ENCODE data around the gene BEAN1.

The BEAN1 gene

GRCh38 chr16:66426112-66427035 lies 721 bp upstream of the BEAN1 start:
- Histone ChIP-seq H3K4me3 (ENCODE audit: low read depth in 1 of 2, low read length in 2 of 2) (peak overlapping the region in 1 of 2 donors; percentile 1), H3K27ac (ENCODE audit: low read depth, low read length) (no peak overlapping the region), H3K27me3 (ENCODE audit: control insufficient read depth in 1 of 2, insufficient read depth in 2 of 2, low read length in 2 of 2) (peaks cover 22 to 45% of the 10 kb centered on the region in 2 donors), H3K9me3 (ENCODE audit: low read length) (no peaks in the 10 kb centered on the region), H3K4me1 (ENCODE audit: insufficient read depth, low read length) (peaks cover 4% of the 10 kb centered on the region), H3K36me3 (ENCODE audit: insufficient read depth, low read length) (no peaks in the 10 kb centered on the region), H3K9ac (ENCODE audit: low read length) (no peak overlapping the region)

DNA sequence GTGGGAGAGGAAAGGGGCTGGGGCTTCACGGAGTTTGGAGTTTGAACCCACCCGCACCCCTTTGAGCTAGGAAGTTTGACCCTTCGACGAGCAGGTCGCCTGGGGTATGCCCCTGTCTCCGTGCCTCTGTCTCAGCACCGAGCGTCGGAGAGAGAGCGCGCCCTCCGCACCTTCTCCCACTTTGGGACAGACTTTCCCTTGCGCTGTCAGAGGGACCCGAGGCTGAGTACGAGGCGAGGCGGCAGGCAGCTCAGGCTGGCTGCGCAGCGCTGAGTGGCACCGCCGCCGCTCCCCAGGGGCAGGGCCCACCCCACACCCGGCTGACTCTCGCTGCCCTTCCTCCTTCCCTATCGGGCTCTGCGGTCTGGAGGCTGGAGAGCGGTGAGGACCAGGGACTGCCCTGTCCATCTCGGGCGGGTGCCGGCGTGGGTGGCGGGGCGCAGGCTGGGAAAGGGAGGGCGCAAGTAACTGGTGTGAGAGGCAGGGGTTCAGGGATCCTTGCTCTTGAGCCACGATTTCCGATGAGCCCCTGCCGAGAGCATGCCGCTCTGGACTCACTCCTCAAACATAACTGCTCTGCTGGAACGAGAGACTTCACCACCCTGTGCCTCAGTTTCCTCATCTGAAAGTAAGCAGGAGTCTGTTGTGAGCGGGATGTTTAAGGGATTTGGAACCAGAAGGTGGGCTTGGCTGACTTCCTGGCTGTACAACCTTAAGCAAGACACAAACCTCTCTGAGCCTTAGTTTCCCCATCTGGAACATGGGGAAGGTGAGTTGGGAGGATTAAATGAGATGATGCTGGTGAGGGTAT lies 981 bp downstream of the BEAN1 start:
- peaks cover 22 to 50% of the 10 kb centered on the region in 2 donors for H3K27me3 ChIP-seq (ENCODE audit: control insufficient read depth in 1 of 2, insufficient read depth in 2 of 2, low read length in 2 of 2)
- H3K4me3 ChIP-seq (ENCODE audit: low read depth in 1 of 2, low read length in 2 of 2), result peak overlapping the region in 1 of 2 donors; percentile 47
- H3K36me3 ChIP-seq (ENCODE audit: insufficient read depth, low read length), result no peaks in the 10 kb centered on the region
- H3K4me1 ChIP-seq (ENCODE audit: insufficient read depth, low read length), result peaks cover 4% of the 10 kb centered on the region
- no peak overlapping the region for H3K27ac ChIP-seq (ENCODE audit: low read depth, low read length)
- H3K9ac ChIP-seq (ENCODE audit: low read length), result no peak overlapping the region
- H3K9me3 ChIP-seq (ENCODE audit: low read length), result no peaks in the 10 kb centered on the region

DNA sequence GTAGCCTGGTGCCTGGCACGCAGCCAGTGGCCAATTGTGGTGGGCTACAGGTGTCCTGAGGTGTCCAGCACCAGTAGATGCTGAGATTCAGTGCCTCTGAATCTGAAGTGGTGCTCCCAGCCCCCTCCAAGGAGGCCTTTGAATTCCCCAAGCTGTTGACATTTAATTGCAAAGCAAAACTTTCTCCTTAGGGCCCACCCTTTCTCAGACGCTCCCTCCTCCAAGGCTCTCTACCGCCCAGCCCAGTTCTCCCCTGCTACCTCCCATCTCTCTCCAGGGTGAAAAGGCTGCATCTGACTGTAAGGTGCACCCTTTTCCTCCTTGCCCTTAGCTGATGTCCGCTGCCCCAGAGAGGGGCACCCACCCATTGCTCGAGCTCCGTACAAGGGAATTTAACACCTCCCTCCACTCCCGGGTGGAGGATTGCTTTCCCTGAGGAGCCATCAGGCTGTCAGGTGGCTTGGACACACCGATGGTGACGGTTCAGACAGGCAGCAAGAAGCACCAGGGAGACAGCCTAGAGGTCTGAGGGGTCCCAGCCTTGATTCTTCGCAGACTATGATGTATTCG lies 1.7 kb downstream of the BEAN1 start:
- H3K27ac ChIP-seq (ENCODE audit: low read depth, low read length), result no peak overlapping the region
- no peaks in the 10 kb centered on the region for H3K9me3 ChIP-seq (ENCODE audit: low read length)
- H3K36me3 ChIP-seq (ENCODE audit: insufficient read depth, low read length), result no peaks in the 10 kb centered on the region
- H3K9ac ChIP-seq (ENCODE audit: low read length), result no peak overlapping the region
- H3K27me3 ChIP-seq (ENCODE audit: control insufficient read depth in 1 of 2, insufficient read depth in 2 of 2, low read length in 2 of 2), result peaks cover 22 to 50% of the 10 kb centered on the region in 2 donors
- no peak overlapping the region for H3K4me3 ChIP-seq (ENCODE audit: low read depth in 1 of 2, low read length in 2 of 2)
- peaks cover 4% of the 10 kb centered on the region for H3K4me1 ChIP-seq (ENCODE audit: insufficient read depth, low read length)

DNA sequence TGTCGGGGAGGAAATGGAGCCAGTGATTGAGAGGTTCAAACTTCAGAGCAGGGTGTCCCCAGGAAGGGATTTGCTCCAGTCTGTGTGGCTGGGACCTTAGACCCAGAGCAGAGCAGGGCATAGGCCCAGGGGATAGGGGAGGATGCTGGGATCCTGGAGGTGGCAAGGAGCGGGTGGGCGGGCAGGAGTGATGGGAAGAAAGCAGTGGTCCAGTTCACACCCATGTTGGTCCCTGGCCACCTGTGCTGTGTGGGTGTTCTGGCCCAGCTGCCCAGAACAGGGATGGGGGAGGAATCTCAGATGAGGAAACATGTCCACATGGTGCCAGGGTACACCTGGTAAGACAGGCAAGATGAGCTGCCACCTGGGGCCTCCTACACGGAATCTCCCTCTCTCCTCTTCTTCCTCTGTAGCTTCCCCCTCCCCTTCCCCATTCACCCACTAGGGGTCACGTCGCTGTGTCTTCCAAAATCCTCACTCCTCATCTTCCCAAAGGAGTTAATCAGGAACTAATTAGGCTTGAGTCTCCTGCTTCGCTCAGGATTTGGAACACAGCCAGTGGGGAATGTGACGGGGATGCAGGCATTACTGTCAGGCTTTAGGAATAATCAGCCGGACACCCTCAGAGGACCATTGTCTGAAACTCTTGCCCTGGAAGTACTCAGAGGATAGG lies 2.3 kb downstream of the BEAN1 start:
- no peaks in the 10 kb centered on the region for H3K9me3 ChIP-seq (ENCODE audit: low read length)
- peaks cover 4% of the 10 kb centered on the region for H3K4me1 ChIP-seq (ENCODE audit: insufficient read depth, low read length)
- no peaks in the 10 kb centered on the region for H3K36me3 ChIP-seq (ENCODE audit: insufficient read depth, low read length)
- peaks cover 22 to 50% of the 10 kb centered on the region in 2 donors for H3K27me3 ChIP-seq (ENCODE audit: control insufficient read depth in 1 of 2, insufficient read depth in 2 of 2, low read length in 2 of 2)
- no peak overlapping the region for H3K9ac ChIP-seq (ENCODE audit: low read length)
- H3K4me3 ChIP-seq (ENCODE audit: low read depth in 1 of 2, low read length in 2 of 2), result no peak overlapping the region
- no peak overlapping the region for H3K27ac ChIP-seq (ENCODE audit: low read depth, low read length)

GRCh38 chr16:66430214-66430613 lies 3.1 kb downstream of the BEAN1 start:
- H3K36me3 ChIP-seq (ENCODE audit: insufficient read depth, low read length), result no peaks in the 10 kb centered on the region
- H3K4me1 ChIP-seq (ENCODE audit: insufficient read depth, low read length), result peaks cover 4% of the 10 kb centered on the region
- no peak overlapping the region for H3K27ac ChIP-seq (ENCODE audit: low read depth, low read length)
- H3K4me3 ChIP-seq (ENCODE audit: low read depth in 1 of 2, low read length in 2 of 2), result no peak overlapping the region
- no peak overlapping the region for H3K9ac ChIP-seq (ENCODE audit: low read length)
- H3K27me3 ChIP-seq (ENCODE audit: control insufficient read depth in 1 of 2, insufficient read depth in 2 of 2, low read length in 2 of 2), result peaks cover 22 to 46% of the 10 kb centered on the region in 2 donors
- H3K9me3 ChIP-seq (ENCODE audit: low read length), result no peaks in the 10 kb centered on the region

DNA sequence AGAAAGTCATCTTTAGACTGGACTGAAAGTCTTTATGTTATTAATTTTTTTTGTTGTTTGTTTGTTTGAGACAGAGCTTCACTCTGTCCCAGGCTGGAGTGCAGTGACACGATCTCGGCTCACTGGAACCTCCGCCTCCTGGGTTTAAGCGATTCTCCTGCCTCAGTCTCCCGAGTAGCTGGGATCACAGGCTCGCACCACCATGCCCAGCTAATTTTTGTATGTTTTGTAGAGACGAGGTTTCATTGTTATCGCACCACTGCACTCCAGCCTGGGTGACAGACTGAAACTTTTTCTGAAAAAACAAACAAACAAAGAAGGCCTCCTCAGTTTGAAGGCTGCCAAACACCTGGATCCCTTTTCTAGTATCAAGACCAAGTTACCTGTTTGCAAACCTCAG lies 4.7 kb downstream of the BEAN1 start:
- Histone ChIP-seq H3K27me3 (ENCODE audit: control insufficient read depth in 1 of 2, insufficient read depth in 2 of 2, low read length in 2 of 2) (peaks cover 12 to 33% of the 10 kb centered on the region in 2 donors), H3K9me3 (ENCODE audit: low read length) (no peaks in the 10 kb centered on the region)

DNA sequence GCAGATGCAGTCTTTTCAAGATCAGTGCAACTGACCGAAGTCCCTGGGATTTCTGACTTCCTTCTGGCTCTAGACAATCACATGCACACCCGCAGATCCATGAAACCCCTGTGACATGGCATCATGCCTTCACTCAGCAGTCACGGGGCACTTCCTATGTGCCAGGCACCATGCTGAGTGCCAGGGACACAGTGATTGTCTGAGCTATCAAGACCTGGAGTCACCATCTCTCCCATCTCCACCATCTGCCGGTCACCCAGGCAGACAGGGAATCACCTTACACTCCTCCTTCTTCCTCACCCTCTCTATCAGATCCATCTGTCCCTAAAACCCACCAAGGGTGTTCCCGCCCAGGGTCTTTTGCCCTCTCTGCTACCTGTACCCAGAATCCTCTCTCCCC lies 5.3 kb downstream of the BEAN1 start:
- Histone ChIP-seq H3K27ac (ENCODE audit: low read depth, low read length) (no peak overlapping the region), H3K27me3 (ENCODE audit: control insufficient read depth in 1 of 2, insufficient read depth in 2 of 2, low read length in 2 of 2) (peaks cover 12 to 33% of the 10 kb centered on the region in 2 donors), H3K9ac (ENCODE audit: low read length) (no peak overlapping the region), H3K36me3 (ENCODE audit: insufficient read depth, low read length) (no peaks in the 10 kb centered on the region), H3K4me3 (ENCODE audit: low read depth in 1 of 2, low read length in 2 of 2) (no peak overlapping the region), H3K9me3 (ENCODE audit: low read length) (no peaks in the 10 kb centered on the region), H3K4me1 (ENCODE audit: insufficient read depth, low read length) (no peaks in the 10 kb centered on the region)

More for the DNA sequence above, 4.7 kb downstream of the BEAN1 start:
- H3K4me1 ChIP-seq (ENCODE audit: insufficient read depth, low read length), result no peaks in the 10 kb centered on the region
- H3K4me3 ChIP-seq (ENCODE audit: low read depth in 1 of 2, low read length in 2 of 2), result no peak overlapping the region
- H3K9ac ChIP-seq (ENCODE audit: low read length), result no peak overlapping the region
- no peak overlapping the region for H3K27ac ChIP-seq (ENCODE audit: low read depth, low read length)
- no peaks in the 10 kb centered on the region for H3K36me3 ChIP-seq (ENCODE audit: insufficient read depth, low read length)

- Histone ChIP-seq H3K36me3 (ENCODE audit: insufficient read depth, low read length) (no peaks in the 10 kb centered on the region), H3K27me3 (ENCODE audit: control insufficient read depth in 1 of 2, insufficient read depth in 2 of 2, low read length in 2 of 2) (peaks cover 0 to 9% of the 10 kb centered on the region in 2 donors), H3K9me3 (ENCODE audit: low read length) (no peaks in the 10 kb centered on the region), H3K27ac (ENCODE audit: low read depth, low read length) (no peak overlapping the region), H3K4me1 (ENCODE audit: insufficient read depth, low read length) (no peaks in the 10 kb centered on the region), H3K9ac (ENCODE audit: low read length) (no peak overlapping the region), H3K4me3 (ENCODE audit: low read depth in 1 of 2, low read length in 2 of 2) (no peak overlapping the region)
These were observed 7.7 kb downstream of the BEAN1 start for GRCh38 chr16:66434619-66435430.

- Histone ChIP-seq H3K27me3 (ENCODE audit: control insufficient read depth in 1 of 2, insufficient read depth in 2 of 2, low read length in 2 of 2) (peaks cover 0 to 5% of the 10 kb centered on the region in 2 donors), H3K9me3 (ENCODE audit: low read length) (no peaks in the 10 kb centered on the region), H3K4me3 (ENCODE audit: low read depth in 1 of 2, low read length in 2 of 2) (no peak overlapping the region), H3K27ac (ENCODE audit: low read depth, low read length) (no peak overlapping the region), H3K36me3 (ENCODE audit: insufficient read depth, low read length) (no peaks in the 10 kb centered on the region), H3K4me1 (ENCODE audit: insufficient read depth, low read length) (no peaks in the 10 kb centered on the region), H3K9ac (ENCODE audit: low read length) (no peak overlapping the region)
These were observed 8.8 kb downstream of the BEAN1 start for GRCh38 chr16:66435896-66436295.

DNA sequence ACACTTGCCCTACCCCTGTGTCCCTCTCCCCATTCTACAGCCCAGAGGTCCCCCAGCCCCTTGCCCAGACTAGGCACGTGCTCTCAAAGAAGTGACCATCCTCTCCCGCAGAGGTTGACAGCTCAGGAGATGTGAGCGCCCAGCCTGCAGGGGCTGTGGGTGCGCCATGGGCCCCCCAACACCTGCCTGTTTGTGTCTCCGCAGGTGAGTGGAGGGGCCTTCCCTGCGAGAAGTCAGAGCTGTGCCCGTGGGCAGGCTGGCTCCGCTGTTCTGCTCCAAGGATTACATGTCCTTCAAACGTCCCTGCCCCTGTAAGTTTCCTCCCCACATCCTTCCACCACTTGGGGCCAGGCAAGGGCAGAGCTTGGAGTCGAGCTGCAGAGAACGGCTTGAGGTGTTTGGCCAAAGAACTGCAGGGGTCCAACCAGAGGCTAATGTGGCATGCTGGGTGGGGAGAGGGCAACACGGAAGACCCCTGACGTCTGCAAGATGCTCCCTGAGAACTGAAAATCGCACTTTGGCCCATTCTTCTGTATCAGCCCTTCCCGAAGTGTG lies 10.4 kb downstream of the BEAN1 start:
- Histone ChIP-seq H3K9me3 (ENCODE audit: low read length) (no peaks in the 10 kb centered on the region), H3K27me3 (ENCODE audit: control insufficient read depth in 1 of 2, insufficient read depth in 2 of 2, low read length in 2 of 2) (peaks cover 0 to 4% of the 10 kb centered on the region in 2 donors), H3K4me1 (ENCODE audit: insufficient read depth, low read length) (no peaks in the 10 kb centered on the region)

More for the DNA sequence above, 10.4 kb downstream of the BEAN1 start:
- Histone ChIP-seq H3K27ac (ENCODE audit: low read depth, low read length) (no peak overlapping the region), H3K36me3 (ENCODE audit: insufficient read depth, low read length) (no peaks in the 10 kb centered on the region), H3K9ac (ENCODE audit: low read length) (no peak overlapping the region), H3K4me3 (ENCODE audit: low read depth in 1 of 2, low read length in 2 of 2) (no peak overlapping the region)

Data from muscle layer of colon (tissue), 2 donors.